ENCODE data around the gene ABCA3. TPM values are rescaled to one million over a fixed set of nuclear protein-coding genes. Genes with fewer than 3 reads are reported as not detected.

ABCA3 gene
- total RNA-seq, 4 donors from 2014 or later: 7.5 to 27.5 (median 12.3) TPM

GRCh38 chr16:2276368-2277195, 63.9 kb downstream of the ABCA3 start:
- H3K4me3 ChIP-seq: no peak overlapping the region
- H3K36me3 ChIP-seq: peaks cover 0 to 58% of the 10 kb centered on the region in 2 donors
- H3K9me3 ChIP-seq: no peaks in the 10 kb centered on the region
- 40 to 72% methylated on average over 3 to 12 of the region's 26 CpGs for WGBS, 2 donors (ENCODE audit: low coverage in 1 of 2)
- ATAC-seq: no peak
- H3K4me1 ChIP-seq: peaks cover 0 to 2% (median 0%) of the 10 kb centered on the region in 3 donors
- TF ChIP-seq POLR2A (IDR thresholded peaks at IDR 0.05) (no peak), EP300 (IDR thresholded peaks at IDR 0.05) (no peak), POLR2AphosphoS5 (IDR thresholded peaks at IDR 0.05) (no peak)
- TF ChIP-seq, protein P1, sequence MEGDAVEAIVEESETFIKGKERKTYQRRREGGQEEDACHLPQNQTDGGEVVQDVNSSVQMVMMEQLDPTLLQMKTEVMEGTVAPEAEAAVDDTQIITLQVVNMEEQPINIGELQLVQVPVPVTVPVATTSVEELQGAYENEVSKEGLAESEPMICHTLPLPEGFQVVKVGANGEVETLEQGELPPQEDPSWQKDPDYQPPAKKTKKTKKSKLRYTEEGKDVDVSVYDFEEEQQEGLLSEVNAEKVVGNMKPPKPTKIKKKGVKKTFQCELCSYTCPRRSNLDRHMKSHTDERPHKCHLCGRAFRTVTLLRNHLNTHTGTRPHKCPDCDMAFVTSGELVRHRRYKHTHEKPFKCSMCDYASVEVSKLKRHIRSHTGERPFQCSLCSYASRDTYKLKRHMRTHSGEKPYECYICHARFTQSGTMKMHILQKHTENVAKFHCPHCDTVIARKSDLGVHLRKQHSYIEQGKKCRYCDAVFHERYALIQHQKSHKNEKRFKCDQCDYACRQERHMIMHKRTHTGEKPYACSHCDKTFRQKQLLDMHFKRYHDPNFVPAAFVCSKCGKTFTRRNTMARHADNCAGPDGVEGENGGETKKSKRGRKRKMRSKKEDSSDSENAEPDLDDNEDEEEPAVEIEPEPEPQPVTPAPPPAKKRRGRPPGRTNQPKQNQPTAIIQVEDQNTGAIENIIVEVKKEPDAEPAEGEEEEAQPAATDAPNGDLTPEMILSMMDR (IDR thresholded peaks at IDR 0.05): no peak
- no peak overlapping the region for H3K27ac ChIP-seq
- no peaks in the 10 kb centered on the region for H3K27me3 ChIP-seq

GRCh38 chr16:2275476-2276367, 64.8 kb downstream of the ABCA3 start:
- Histone ChIP-seq H3K4me3 (no peak overlapping the region), H3K4me1 (peaks cover 0 to 10% (median 0%) of the 10 kb centered on the region in 3 donors), H3K9me3 (no peaks in the 10 kb centered on the region), H3K27me3 (no peaks in the 10 kb centered on the region), H3K27ac (no peak overlapping the region), H3K36me3 (peaks cover 0 to 50% of the 10 kb centered on the region in 2 donors)
- 53 to 94% methylated on average over 5 to 6 of the region's 30 CpGs for WGBS, 2 donors (ENCODE audit: low coverage in 1 of 2)
- no peak for ATAC-seq
- TF ChIP-seq, protein P1 (IDR thresholded peaks at IDR 0.05): no peak
- TF ChIP-seq EP300 (IDR thresholded peaks at IDR 0.05) (no peak), POLR2AphosphoS5 (IDR thresholded peaks at IDR 0.05) (no peak), POLR2A (IDR thresholded peaks at IDR 0.05) (no peak)

DNA sequence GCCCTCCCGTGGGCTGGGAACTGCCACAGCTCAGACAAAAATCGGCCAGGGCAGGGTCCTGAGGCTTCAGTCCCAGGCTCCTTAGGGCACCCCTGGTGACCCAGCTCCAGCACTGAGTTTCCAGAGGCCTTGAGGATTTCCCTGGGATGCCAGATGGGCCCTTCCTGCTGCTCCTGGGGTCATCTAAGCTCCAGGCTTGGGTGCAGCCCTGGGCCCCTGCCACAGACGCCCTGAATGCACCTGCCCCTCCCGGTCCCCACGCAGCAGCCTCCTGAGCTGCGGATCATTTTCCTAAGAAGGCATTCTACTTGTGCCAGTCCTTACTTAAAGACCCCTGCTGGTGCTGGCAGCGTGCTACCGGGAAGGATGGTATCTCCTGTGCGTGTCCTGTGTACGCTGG, 66.6 kb downstream of the ABCA3 start:
- TF ChIP-seq EP300 (IDR thresholded peaks at IDR 0.05): no peak
- TF ChIP-seq, protein P1 (IDR thresholded peaks at IDR 0.05): no peak
- no peak for TF ChIP-seq POLR2AphosphoS5 (IDR thresholded peaks at IDR 0.05)
- no peak for TF ChIP-seq POLR2A (IDR thresholded peaks at IDR 0.05)
- Histone ChIP-seq H3K4me1 (peaks cover 0 to 28% (median 9%) of the 10 kb centered on the region in 3 donors), H3K9me3 (no peaks in the 10 kb centered on the region), H3K27me3 (no peaks in the 10 kb centered on the region), H3K27ac (no peak overlapping the region), H3K36me3 (peaks cover 0 to 32% of the 10 kb centered on the region in 2 donors), H3K4me3 (no peak overlapping the region)
- 79% methylated on average over 4 of the region's 10 CpGs; no CpG with 5 or more reads in 1 of the 2 donors for WGBS, 2 donors (ENCODE audit: low coverage in 1 of 2)
- ATAC-seq: no peak

GRCh38 chr16:2273484-2273883, 67.0 kb downstream of the ABCA3 start:
- Histone ChIP-seq H3K4me3 (no peak overlapping the region), H3K4me1 (peaks cover 0 to 33% (median 9%) of the 10 kb centered on the region in 3 donors), H3K9me3 (no peaks in the 10 kb centered on the region), H3K27ac (no peak overlapping the region), H3K36me3 (peaks cover 0 to 29% of the 10 kb centered on the region in 2 donors), H3K27me3 (no peaks in the 10 kb centered on the region)
- ATAC-seq: no peak
- TF ChIP-seq, protein P1 (IDR thresholded peaks at IDR 0.05): no peak
- no peak for TF ChIP-seq POLR2A (IDR thresholded peaks at IDR 0.05)
- no peak for TF ChIP-seq EP300 (IDR thresholded peaks at IDR 0.05)
- no peak for TF ChIP-seq POLR2AphosphoS5 (IDR thresholded peaks at IDR 0.05)
- 58% methylated on average over 6 of the region's 16 CpGs; no CpG with 5 or more reads in 1 of the 2 donors for WGBS, 2 donors (ENCODE audit: low coverage in 1 of 2)

Measured in gastroesophageal sphincter (tissue), 4 donors.